Fibroblast of skin of left quadriceps (primary cell): ENCODE data around the gene SPCS1.
"Not testable (repeated sequence)": the region's sequence is repeated elsewhere in the genome, so short reads cannot be mapped to it uniquely, and the experiment has no call there.

Experiments used
- DNase-seq, 2 experiments: peaks; one replicate each; pipeline ENCODE4 v3.0.0-alpha.2; 2013; ENCODE audit warnings: low read depth in 2 of 2

Gene SPCS1

GRCh38 chr3:52694528-52695189, 11.2 kb upstream of the SPCS1 start:
- DNase-seq, result no peak

DNA sequence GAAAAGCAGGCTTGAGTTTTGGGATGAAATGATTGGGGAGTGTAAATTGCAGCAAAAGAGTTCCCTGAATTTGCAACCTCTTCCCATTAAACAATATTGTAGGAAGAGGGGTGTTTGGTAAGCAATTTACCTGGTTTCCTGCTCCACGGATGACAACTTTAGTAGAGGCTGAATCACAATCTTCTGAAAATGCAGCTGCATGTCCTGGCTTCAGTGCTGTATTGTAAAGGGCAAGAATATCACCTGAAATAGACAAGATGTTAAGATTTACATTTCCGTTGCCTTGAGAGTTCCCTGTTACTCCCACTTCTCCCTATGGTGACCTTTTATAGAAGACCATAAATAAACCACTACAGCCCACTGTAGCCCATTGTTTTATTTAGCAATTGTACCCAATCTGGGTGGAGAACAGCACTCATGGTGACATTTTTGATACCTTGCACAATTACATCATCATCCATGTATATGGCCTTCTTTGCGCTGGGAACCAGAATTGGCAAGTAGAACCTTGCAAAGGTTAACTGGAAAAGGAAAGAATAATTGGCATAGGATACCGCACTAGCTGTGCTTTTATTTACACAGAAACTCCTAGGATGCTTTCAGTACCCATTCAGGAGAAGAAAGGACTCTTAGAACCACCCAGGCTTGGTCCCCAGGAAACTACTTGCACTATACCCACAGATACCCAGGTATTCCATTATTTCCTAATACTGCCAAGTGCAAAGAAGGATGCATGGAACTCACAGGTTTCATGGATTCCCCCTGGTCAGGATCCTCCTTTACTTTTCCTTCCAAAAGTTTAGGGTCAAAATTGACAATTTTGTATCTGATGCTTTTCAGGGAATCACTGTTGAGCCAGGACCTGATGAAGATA, 9.9 kb upstream of the SPCS1 start:
- DNase-seq, result no peak

- DNase-seq, result no peak
These were observed 8.9 kb upstream of the SPCS1 start for GRCh38 chr3:52696830-52697631.

- no peak for DNase-seq
These were observed 8.3 kb upstream of the SPCS1 start for GRCh38 chr3:52697632-52697965.

GRCh38 chr3:52703341-52703740, 2.6 kb upstream of the SPCS1 start:
- no peak for DNase-seq

- DNase-seq, result no peak
These were observed 1.1 kb upstream of the SPCS1 start for GRCh38 chr3:52704611-52705437.

- DNase-seq, result no peak
These were observed 543 bp upstream of the SPCS1 start for GRCh38 chr3:52705438-52705687.

DNA sequence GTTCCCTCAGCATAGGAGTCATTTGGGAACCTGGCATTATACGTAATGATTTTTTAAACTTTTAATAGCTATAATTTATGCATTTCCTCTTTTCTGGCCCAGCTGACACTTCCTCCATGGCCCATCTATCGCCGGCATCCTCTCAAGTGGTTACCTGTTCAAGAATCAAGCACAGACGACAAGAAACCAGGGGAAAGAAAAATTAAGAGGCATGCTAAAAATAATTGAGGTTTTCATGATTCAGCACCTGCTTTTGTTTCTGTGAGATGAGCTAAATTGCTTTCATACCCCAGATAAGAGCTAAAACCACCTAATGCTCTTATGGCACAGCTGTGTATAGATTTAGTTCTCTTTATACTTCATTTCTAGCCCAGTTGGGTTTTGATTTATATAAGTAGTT, 1.7 kb downstream of the SPCS1 start:
- DNase-seq, result no peak

- DNase-seq, result no peak
These were observed 4.6 kb downstream of the SPCS1 start for GRCh38 chr3:52710512-52710911.

GRCh38 chr3:52712291-52713212, 6.6 kb downstream of the SPCS1 start:
- no peak for DNase-seq

GRCh38 chr3:52714335-52715302, 8.7 kb downstream of the SPCS1 start:
- DNase-seq, result no peak

GRCh38 chr3:52715714-52716305, 9.9 kb downstream of the SPCS1 start:
- no peak for DNase-seq

GRCh38 chr3:52719618-52720017, 13.7 kb downstream of the SPCS1 start:
- DNase-seq, result no peak

GRCh38 chr3:52721002-52721729, 15.3 kb downstream of the SPCS1 start:
- DNase-seq, result peak in 1 of 2 experiments; percentile 7

- DNase-seq, result no peak
These were observed 15.8 kb downstream of the SPCS1 start for GRCh38 chr3:52721730-52722008.

DNA sequence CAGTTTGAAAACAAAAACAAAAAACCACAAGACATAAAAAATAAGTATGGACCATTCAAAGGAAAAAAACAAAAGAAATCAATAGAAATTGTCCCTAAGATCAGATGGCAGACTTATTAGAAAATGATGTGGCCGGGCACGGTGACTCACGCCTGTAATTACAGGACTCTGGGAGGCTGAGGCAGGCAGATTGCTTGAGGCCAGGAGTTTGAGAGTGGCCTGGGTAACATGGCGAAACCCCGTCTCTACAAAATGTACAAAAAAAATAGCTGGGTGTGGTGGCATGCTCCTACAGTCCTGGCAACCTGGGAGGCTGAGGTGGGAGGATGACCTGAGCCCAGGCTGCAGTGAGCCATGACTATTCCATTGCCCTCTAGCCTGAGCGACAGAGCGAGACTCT, 16.6 kb downstream of the SPCS1 start:
- no peak for DNase-seq

GRCh38 chr3:52723935-52724334, 18.0 kb downstream of the SPCS1 start:
- DNase-seq, result no peak

- no peak for DNase-seq
These were observed 18.6 kb downstream of the SPCS1 start for GRCh38 chr3:52724511-52724910.

DNA sequence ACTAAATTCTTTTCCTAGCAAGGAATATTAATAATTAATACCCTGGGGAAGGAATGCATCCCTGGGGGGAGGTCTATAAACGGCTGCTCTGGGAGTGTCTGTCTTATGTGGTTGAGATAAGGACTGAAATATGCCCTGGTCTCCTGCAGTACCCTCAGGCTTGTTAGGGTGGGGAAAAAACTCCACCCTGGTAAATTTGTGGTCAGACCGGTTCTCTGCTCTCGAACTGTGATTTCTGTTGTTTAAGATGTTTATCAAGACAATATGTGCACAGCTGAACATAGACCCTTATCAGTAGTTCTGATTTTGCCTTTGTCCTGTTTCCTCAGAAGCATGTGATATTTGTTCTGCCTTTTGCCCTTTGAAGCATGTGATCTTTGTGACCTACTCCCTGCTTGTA, 22.8 kb downstream of the SPCS1 start:
- DNase-seq, result not testable (repeated sequence)
